Endodermal cell (in vitro differentiated cells): ENCODE results near the gene PLEKHA5. TPM values are rescaled to one million over a fixed set of nuclear protein-coding genes. Genes with fewer than 3 reads are reported as not detected.

Experiments
- DNase-seq: peaks from one replicate; pipeline ENCODE4 v3.0.0-alpha.2; 2017
- H3K27ac ChIP-seq: 2 replicates; pipeline ENCODE4 v1.5.1; 2013; ENCODE audit warnings: mild to moderate bottlenecking, low read depth, low read length, moderate library complexity
- H3K27me3 ChIP-seq: 2 replicates; pipeline ENCODE4 v1.6.1; 2013; ENCODE audit warnings: mild to moderate bottlenecking, low read length, moderate library complexity; ENCODE audit not compliant: insufficient read depth, control insufficient read depth, poor library complexity, severe bottlenecking
- H3K36me3 ChIP-seq: 2 replicates; pipeline ENCODE4 v1.7.0; 2013; ENCODE audit warnings: mild to moderate bottlenecking, low read length, moderate library complexity; ENCODE audit not compliant: control insufficient read depth, insufficient read depth
- H3K4me1 ChIP-seq: one replicate; pipeline ENCODE4 v1.7.0; 2013; ENCODE audit warnings: low read length; ENCODE audit not compliant: control insufficient read depth, insufficient read depth
- H3K4me3 ChIP-seq: 2 replicates; pipeline ENCODE4 v1.5.1; 2013; ENCODE audit warnings: mild to moderate bottlenecking, low read length, moderate library complexity
- H3K9ac ChIP-seq: 2 replicates; pipeline ENCODE4 v1.6.1; 2013; ENCODE audit warnings: mild to moderate bottlenecking, low read length, moderate library complexity; ENCODE audit not compliant: poor library complexity, severe bottlenecking; ENCODE audit errors: extremely low read depth
- H3K9me3 ChIP-seq: 2 replicates; pipeline ENCODE4 v1.6.1; 2013; ENCODE audit warnings: mild to moderate bottlenecking, low read length, moderate library complexity; ENCODE audit not compliant: control insufficient read depth
- H3K27ac Mint-ChIP-seq: 2 replicates; pipeline ENCODE4 v1.8.0; 2020; ENCODE audit warnings: mixed read lengths
- H3K27me3 Mint-ChIP-seq: 2 replicates; pipeline ENCODE4 v1.8.0; 2021; ENCODE audit warnings: mild to moderate bottlenecking, mixed read lengths; ENCODE audit not compliant: insufficient read depth
- H3K36me3 Mint-ChIP-seq: 2 replicates; pipeline ENCODE4 v1.8.0; 2020; ENCODE audit warnings: low read depth, mixed read lengths
- H3K4me1 Mint-ChIP-seq: 2 replicates; pipeline ENCODE4 v1.8.0; 2020; ENCODE audit warnings: mixed read lengths
- H3K4me3 Mint-ChIP-seq: 2 replicates; pipeline ENCODE4 v1.8.0; 2020; ENCODE audit warnings: mild to moderate bottlenecking, moderate library complexity, mixed read lengths
- H3K9me3 Mint-ChIP-seq: 2 replicates; pipeline ENCODE4 v1.8.0; 2020; ENCODE audit warnings: mild to moderate bottlenecking, mixed read lengths
- WGBS, 2 experiments: methylation state at CpG; one replicate each; pipeline versions ENCODE4 v1.1.5 to v1.1.7; 2013; ENCODE audit warnings: missing lambda C conversion rate in 2 of 2, mixed read lengths in 1 of 2; ENCODE audit not compliant: insufficient coverage in 1 of 2, insufficient read length in 1 of 2; 5-methylcytosine and 5-hydroxymethylcytosine counted together
- total RNA-seq, 2 donors: library from RNA; stranded (reverse); fragmentation: NEBNext Ultra II Directional in 1 of 2; extraction: Animal tissue kit (Norgen Biotek cat#: 25700) in 1 of 2; gene quantifications; 2 replicates in 1 of 2; 3 replicates in 1 of 2; pipeline ENCODE4 v1.2.1, GENCODE V29; 2021
- TF ChIP-seq, protein P1 (sequence below): fragments of 200-600 bp; sonication (generic); conservative IDR thresholded peaks from 2 replicates; pipeline ENCODE4 v1.5.0; 2021; ENCODE audit warnings: antibody characterized with exemption, mild to moderate bottlenecking

The PLEKHA5 gene
- total RNA-seq, 2 donors from 2014 or later: 48.5 to 139 TPM

DNA sequence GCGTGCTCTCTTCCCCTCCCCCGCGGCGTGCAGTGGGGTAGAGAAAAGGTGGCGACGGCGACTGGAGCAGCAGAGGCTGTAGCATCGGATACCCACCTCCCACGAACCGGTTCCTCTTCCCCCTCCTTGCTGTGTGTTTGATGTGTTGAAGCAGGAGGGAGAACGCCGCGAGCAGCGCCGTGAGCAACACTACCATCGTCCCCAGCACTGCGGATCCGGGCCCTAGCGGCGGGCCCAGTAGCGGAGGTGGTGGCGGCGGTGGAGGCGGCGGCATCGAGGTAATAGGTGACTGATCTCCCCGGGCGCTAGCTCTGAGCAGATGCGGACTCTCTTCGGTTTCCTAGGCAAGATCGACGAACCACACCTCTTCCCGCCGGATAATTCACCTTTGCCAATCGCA is 176.8 kb downstream of the PLEKHA5 start:
- H3K9me3 ChIP-seq: no peaks in the 10 kb centered on the region
- 97% methylated on average over 10 to 33 of the region's 35 CpGs for WGBS, 2 experiments
- no peak for DNase-seq
- peaks cover 45% of the 10 kb centered on the region for H3K36me3 ChIP-seq
- Mint-ChIP-seq H3K36me3 (peaks cover 61% of the 10 kb centered on the region), H3K27ac (no peak overlapping the region), H3K4me1 (no peaks in the 10 kb centered on the region), H3K27me3 (no peaks in the 10 kb centered on the region), H3K4me3 (no peak overlapping the region), H3K9me3 (peaks cover 10% of the 10 kb centered on the region)
- TF ChIP-seq, protein P1, sequence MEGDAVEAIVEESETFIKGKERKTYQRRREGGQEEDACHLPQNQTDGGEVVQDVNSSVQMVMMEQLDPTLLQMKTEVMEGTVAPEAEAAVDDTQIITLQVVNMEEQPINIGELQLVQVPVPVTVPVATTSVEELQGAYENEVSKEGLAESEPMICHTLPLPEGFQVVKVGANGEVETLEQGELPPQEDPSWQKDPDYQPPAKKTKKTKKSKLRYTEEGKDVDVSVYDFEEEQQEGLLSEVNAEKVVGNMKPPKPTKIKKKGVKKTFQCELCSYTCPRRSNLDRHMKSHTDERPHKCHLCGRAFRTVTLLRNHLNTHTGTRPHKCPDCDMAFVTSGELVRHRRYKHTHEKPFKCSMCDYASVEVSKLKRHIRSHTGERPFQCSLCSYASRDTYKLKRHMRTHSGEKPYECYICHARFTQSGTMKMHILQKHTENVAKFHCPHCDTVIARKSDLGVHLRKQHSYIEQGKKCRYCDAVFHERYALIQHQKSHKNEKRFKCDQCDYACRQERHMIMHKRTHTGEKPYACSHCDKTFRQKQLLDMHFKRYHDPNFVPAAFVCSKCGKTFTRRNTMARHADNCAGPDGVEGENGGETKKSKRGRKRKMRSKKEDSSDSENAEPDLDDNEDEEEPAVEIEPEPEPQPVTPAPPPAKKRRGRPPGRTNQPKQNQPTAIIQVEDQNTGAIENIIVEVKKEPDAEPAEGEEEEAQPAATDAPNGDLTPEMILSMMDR: no peak
- no peak overlapping the region for H3K27ac ChIP-seq
- no peak overlapping the region for H3K4me3 ChIP-seq
- H3K27me3 ChIP-seq: no peaks in the 10 kb centered on the region
- H3K4me1 ChIP-seq: no peaks in the 10 kb centered on the region
- no peak overlapping the region for H3K9ac ChIP-seq

DNA sequence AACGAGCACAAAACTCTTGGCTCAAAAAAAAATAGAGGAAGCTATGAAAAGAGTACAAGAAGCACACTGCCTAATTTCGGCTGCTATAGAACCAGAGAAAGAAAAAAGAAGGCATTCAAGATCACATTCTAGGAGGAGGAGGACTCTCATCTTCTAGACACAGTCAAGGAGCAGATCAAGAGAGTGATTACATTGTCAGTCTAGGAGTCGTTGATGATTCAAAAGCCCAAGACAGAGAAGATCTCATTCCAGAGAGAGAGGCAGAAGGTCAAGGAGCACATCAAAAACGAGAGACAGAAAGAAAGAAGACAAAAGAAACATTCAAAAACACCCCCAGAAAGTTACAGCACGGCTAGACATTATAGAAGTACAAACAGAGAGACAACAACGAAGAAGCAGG is 177.9 kb downstream of the PLEKHA5 start:
- no peak overlapping the region for H3K27ac Mint-ChIP-seq
- no peaks in the 10 kb centered on the region for H3K9me3 ChIP-seq
- H3K27ac ChIP-seq: no peak overlapping the region
- TF ChIP-seq, protein P1: no peak
- no peak overlapping the region for H3K4me3 Mint-ChIP-seq
- 85 to 96% methylated on average over 3 to 6 of the region's 6 CpGs for WGBS, 2 experiments
- H3K27me3 ChIP-seq: no peaks in the 10 kb centered on the region
- no peaks in the 10 kb centered on the region for H3K4me1 ChIP-seq
- no peak overlapping the region for H3K9ac ChIP-seq
- H3K27me3 Mint-ChIP-seq: no peaks in the 10 kb centered on the region
- H3K4me1 Mint-ChIP-seq: peaks cover 2% of the 10 kb centered on the region
- peaks cover 38% of the 10 kb centered on the region for H3K36me3 ChIP-seq
- no peak overlapping the region for H3K4me3 ChIP-seq
- peaks cover 53% of the 10 kb centered on the region for H3K36me3 Mint-ChIP-seq
- H3K9me3 Mint-ChIP-seq: peaks cover 10% of the 10 kb centered on the region
- no peak for DNase-seq

DNA sequence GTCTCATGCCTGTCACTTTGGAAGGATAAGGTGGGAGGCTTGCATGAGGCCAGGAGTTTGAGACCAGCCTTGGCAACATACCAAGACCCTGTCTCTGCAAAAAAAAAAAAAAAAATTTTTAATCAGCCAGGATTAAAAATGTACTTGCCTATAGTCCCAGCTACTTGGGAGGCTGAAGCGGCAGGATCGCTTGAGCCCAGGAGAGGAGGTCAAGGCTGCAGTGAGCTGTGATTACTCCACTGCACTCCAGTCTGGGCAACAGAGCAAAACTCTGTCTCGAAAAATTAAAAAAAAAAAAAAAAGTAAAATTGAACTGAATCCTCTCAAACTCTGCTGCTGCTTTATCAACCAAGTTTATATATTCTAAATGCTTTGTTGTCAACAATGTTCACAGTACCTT is 181.6 kb downstream of the PLEKHA5 start:
- Histone ChIP-seq H3K4me1 (no peaks in the 10 kb centered on the region), H3K27ac (no peak overlapping the region), H3K9ac (no peak overlapping the region), H3K9me3 (no peaks in the 10 kb centered on the region), H3K4me3 (no peak overlapping the region), H3K27me3 (no peaks in the 10 kb centered on the region), H3K36me3 (peaks cover 28% of the 10 kb centered on the region)
- Mint-ChIP-seq H3K9me3 (peaks cover 5% of the 10 kb centered on the region), H3K36me3 (peaks cover 29% of the 10 kb centered on the region), H3K4me1 (peaks cover 6% of the 10 kb centered on the region), H3K27me3 (no peaks in the 10 kb centered on the region), H3K27ac (no peak overlapping the region), H3K4me3 (no peak overlapping the region)
- no peak for DNase-seq
- TF ChIP-seq, protein P1: no peak
- WGBS, 2 experiments: 93 to 94% methylated on average over 3 of the region's 3 CpGs
